Adrenal gland (tissue), 5 donors: ENCODE results near the gene RAP2C.

Experiments
- CTCF ChIP-seq, 6 experiments: fragments of 450-650 bp in 4 of 6; fragments of 200-600 bp in 2 of 6; sonication (generic) in 1 of 6; IDR thresholded peaks; 1 replicate in 5 of 6; 2 replicates in 1 of 6; pipeline versions ENCODE4 v1.5.1 to v1.8.0; 2016 to 2021; ENCODE audit warnings: antibody characterized with exemption in 6 of 6, mild to moderate bottlenecking in 2 of 6, moderate library complexity in 1 of 6
- POLR2A ChIP-seq, 2 donors: fragments of 450-650 bp; IDR thresholded peaks; one replicate each; pipeline ENCODE4 v1.6.1; 2017; ENCODE audit warnings: antibody characterized with exemption in 2 of 2, mild to moderate bottlenecking in 2 of 2, moderate library complexity in 1 of 2
- donor health status: DM: no; HTN: no; CAD: no.

- TF ChIP-seq POLR2A (IDR thresholded peaks at IDR 0.05) = no peak
- TF ChIP-seq CTCF (IDR thresholded peaks at IDR 0.05) = no peak
These were observed 34.4 kb downstream of the RAP2C start for GRCh38 chrX:132184871-132185270.
